Ascending aorta (tissue), 2 donors: ENCODE data around the gene SORCS1. TPM values are rescaled to one million over a fixed set of nuclear protein-coding genes. Genes with fewer than 3 reads are reported as not detected.

Experiments used
- DNase-seq, 2 donors: peaks; one replicate each; pipeline ENCODE4 v3.0.0-alpha.2; 2019; ENCODE audit warnings: low spot score in 2 of 2
- H3K27ac ChIP-seq, 2 donors: fragments of 200-600 bp; sonication (generic); one replicate each; pipeline ENCODE4 v1.5.1; 2016 to 2017; ENCODE audit warnings: mild to moderate bottlenecking in 1 of 2
- H3K27me3 ChIP-seq: fragments of 200-600 bp; sonication (generic); one replicate; pipeline ENCODE4 v1.5.1; 2017
- H3K36me3 ChIP-seq, 2 donors: fragments of 200-600 bp; sonication (generic); one replicate each; pipeline ENCODE4 v1.5.1; 2016
- H3K4me1 ChIP-seq, 2 donors: fragments of 200-600 bp; sonication (generic); one replicate each; pipeline ENCODE4 v1.5.1; 2016 to 2017; ENCODE audit warnings: mild to moderate bottlenecking in 1 of 2
- H3K4me3 ChIP-seq, 2 donors: fragments of 200-600 bp; sonication (generic); one replicate each; pipeline ENCODE4 v1.5.1; 2016 to 2017; ENCODE audit warnings: mild to moderate bottlenecking in 1 of 2
- H3K9me3 ChIP-seq, 2 donors: fragments of 200-600 bp; sonication (generic); one replicate each; pipeline ENCODE4 v1.5.1; 2016
- intact Hi-C: fragments of 100-400 bp; cut with DNase I; formaldehyde crosslinking; loops from one replicate; pipeline ENCODE4 v1.15.1; 2023
- total RNA-seq: library from RNA; depleted of rRNA; stranded (reverse); fragments of >200 nt; gene quantifications from one replicate; pipeline ENCODE4 v1.1.0, GENCODE V29; 2016
- TF ChIP-seq, protein P1 (sequence below), 3 experiments: fragments of 200-600 bp in 2 of 3; fragments of 450-650 bp in 1 of 3; sonication (generic) in 2 of 3; IDR thresholded peaks; one replicate each; pipeline ENCODE4 v1.5.1; 2016 to 2019; ENCODE audit warnings: antibody characterized with exemption in 3 of 3, mild to moderate bottlenecking in 1 of 3, moderate library complexity in 1 of 3

The SORCS1 gene
- total RNA-seq, 1 donor from 2014 or later, result not detected

GRCh38 chr10:106765928-106766327, 398.6 kb downstream of the SORCS1 start:
- intact Hi-C loops, result no loop called here
- Histone ChIP-seq H3K4me3 (no peak overlapping the region), H3K27ac (no peak overlapping the region), H3K36me3 (no peaks in the 10 kb centered on the region), H3K27me3 (no peaks in the 10 kb centered on the region), H3K4me1 (no peaks in the 10 kb centered on the region), H3K9me3 (no peaks in the 10 kb centered on the region)
- TF ChIP-seq, protein P1, sequence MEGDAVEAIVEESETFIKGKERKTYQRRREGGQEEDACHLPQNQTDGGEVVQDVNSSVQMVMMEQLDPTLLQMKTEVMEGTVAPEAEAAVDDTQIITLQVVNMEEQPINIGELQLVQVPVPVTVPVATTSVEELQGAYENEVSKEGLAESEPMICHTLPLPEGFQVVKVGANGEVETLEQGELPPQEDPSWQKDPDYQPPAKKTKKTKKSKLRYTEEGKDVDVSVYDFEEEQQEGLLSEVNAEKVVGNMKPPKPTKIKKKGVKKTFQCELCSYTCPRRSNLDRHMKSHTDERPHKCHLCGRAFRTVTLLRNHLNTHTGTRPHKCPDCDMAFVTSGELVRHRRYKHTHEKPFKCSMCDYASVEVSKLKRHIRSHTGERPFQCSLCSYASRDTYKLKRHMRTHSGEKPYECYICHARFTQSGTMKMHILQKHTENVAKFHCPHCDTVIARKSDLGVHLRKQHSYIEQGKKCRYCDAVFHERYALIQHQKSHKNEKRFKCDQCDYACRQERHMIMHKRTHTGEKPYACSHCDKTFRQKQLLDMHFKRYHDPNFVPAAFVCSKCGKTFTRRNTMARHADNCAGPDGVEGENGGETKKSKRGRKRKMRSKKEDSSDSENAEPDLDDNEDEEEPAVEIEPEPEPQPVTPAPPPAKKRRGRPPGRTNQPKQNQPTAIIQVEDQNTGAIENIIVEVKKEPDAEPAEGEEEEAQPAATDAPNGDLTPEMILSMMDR (IDR thresholded peaks at IDR 0.05), result no peak
- no peak for DNase-seq

GRCh38 chr10:106765241-106765754, 399.2 kb downstream of the SORCS1 start:
- TF ChIP-seq, protein P1 (IDR thresholded peaks at IDR 0.05), result no peak
- no peak overlapping the region for H3K4me3 ChIP-seq
- no peak for DNase-seq
- no peak overlapping the region for H3K27ac ChIP-seq
- no peaks in the 10 kb centered on the region for H3K27me3 ChIP-seq
- no peaks in the 10 kb centered on the region for H3K4me1 ChIP-seq
- no peaks in the 10 kb centered on the region for H3K36me3 ChIP-seq
- H3K9me3 ChIP-seq, result no peaks in the 10 kb centered on the region
- intact Hi-C loops, result no loop called here

- Histone ChIP-seq H3K9me3 (no peaks in the 10 kb centered on the region), H3K27me3 (no peaks in the 10 kb centered on the region), H3K4me3 (no peak overlapping the region), H3K36me3 (no peaks in the 10 kb centered on the region), H3K27ac (no peak overlapping the region), H3K4me1 (no peaks in the 10 kb centered on the region)
- TF ChIP-seq, protein P1 (IDR thresholded peaks at IDR 0.05), result no peak
- DNase-seq, result no peak
- intact Hi-C loops, result no loop called here
Observed at GRCh38 chr10:106764360-106764759, 400.1 kb downstream of the SORCS1 start.

DNA sequence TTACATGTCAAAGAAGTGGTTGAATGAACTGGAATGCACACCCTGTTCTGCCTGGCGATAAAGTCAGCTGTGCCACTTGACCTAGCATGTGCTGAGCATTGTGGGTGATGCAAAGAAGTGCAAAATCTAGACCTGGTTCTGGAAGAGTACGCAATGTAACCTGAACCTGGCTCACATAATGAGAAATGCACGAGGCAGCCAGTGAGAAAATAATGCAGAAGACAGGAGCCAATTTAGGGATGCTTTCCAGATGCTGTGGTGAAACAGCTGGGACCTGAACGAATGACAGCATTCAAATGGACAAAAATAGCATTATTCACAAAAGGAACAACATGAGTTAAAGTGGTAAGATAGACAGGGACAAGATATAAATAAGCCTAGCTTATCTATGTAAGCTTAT, 402.6 kb downstream of the SORCS1 start:
- Histone ChIP-seq H3K4me1 (no peaks in the 10 kb centered on the region), H3K27me3 (no peaks in the 10 kb centered on the region), H3K4me3 (no peak overlapping the region), H3K27ac (no peak overlapping the region), H3K9me3 (no peaks in the 10 kb centered on the region), H3K36me3 (no peaks in the 10 kb centered on the region)
- intact Hi-C loops, result no loop called here
- TF ChIP-seq, protein P1 (IDR thresholded peaks at IDR 0.05), result no peak
- DNase-seq, result no peak

GRCh38 chr10:106757521-106757920, 407.0 kb downstream of the SORCS1 start:
- Histone ChIP-seq H3K27me3 (no peaks in the 10 kb centered on the region), H3K4me3 (no peak overlapping the region), H3K4me1 (no peaks in the 10 kb centered on the region), H3K9me3 (no peaks in the 10 kb centered on the region), H3K27ac (no peak overlapping the region), H3K36me3 (no peaks in the 10 kb centered on the region)
- intact Hi-C loops, result no loop called here
- TF ChIP-seq, protein P1 (IDR thresholded peaks at IDR 0.05), result no peak
- DNase-seq, result no peak

GRCh38 chr10:106751091-106751490, 413.4 kb downstream of the SORCS1 start:
- no peak for DNase-seq
- H3K27ac ChIP-seq, result no peak overlapping the region
- H3K27me3 ChIP-seq, result no peaks in the 10 kb centered on the region
- H3K4me3 ChIP-seq, result no peak overlapping the region
- H3K36me3 ChIP-seq, result no peaks in the 10 kb centered on the region
- intact Hi-C loops, result no loop called here
- TF ChIP-seq, protein P1 (IDR thresholded peaks at IDR 0.05), result no peak
- H3K4me1 ChIP-seq, result no peaks in the 10 kb centered on the region
- no peaks in the 10 kb centered on the region for H3K9me3 ChIP-seq
